GM12891 (cell line): Measurements from ENCODE around the gene MICAL1.

ENCODE experiments used
- DNase-seq: peaks from one replicate; pipeline ENCODE4 v3.0.0; 2011; ENCODE audit warnings: low spot score; ENCODE audit not compliant: insufficient read length
- FAIRE-seq: peaks from 2 replicates; lab custom pipeline; 2011; peaks lifted over from hg19 to GRCh38; lab: Jason Lieb, UNC
- PAX5 ChIP-seq: IDR thresholded peaks from 2 replicates; pipeline ENCODE4 v1.6.1; 2011; ENCODE audit warnings: low read length, moderate library complexity, mild to moderate bottlenecking; ENCODE audit not compliant: insufficient read depth, severe bottlenecking
- POLR2A ChIP-seq: IDR thresholded peaks from 2 replicates; pipeline ENCODE4 v1.6.1; 2011; ENCODE audit warnings: low read depth, low read length, control low read depth
- POLR2AphosphoS5 ChIP-seq: IDR thresholded peaks from 2 replicates; pipeline ENCODE4 v1.6.1; 2011; ENCODE audit warnings: low read depth, low read length, control low read depth
- POU2F2 ChIP-seq: IDR thresholded peaks from 2 replicates; pipeline ENCODE4 v1.6.1; 2011; ENCODE audit warnings: low read depth, mild to moderate bottlenecking, control low read depth, low read length, moderate library complexity
- SPI1 ChIP-seq: IDR thresholded peaks from 2 replicates; pipeline ENCODE4 v1.6.1; 2011; ENCODE audit warnings: low read depth, low read length, control low read depth
- TAF1 ChIP-seq: IDR thresholded peaks from 2 replicates; pipeline ENCODE4 v1.6.1; 2011; ENCODE audit warnings: low read depth, low read length, control low read depth

Gene MICAL1

GRCh38 chr6:109436041-109436440 lies 19.5 kb downstream of the MICAL1 start:
- DNase-seq, result no peak
- TF ChIP-seq POLR2AphosphoS5, result no peak
- TF ChIP-seq TAF1, result no peak
- TF ChIP-seq POU2F2, result no peak
- TF ChIP-seq SPI1, result no peak
- no peak for TF ChIP-seq PAX5
- no peak for TF ChIP-seq POLR2A

GRCh38 chr6:109434456-109434855 lies 21.1 kb downstream of the MICAL1 start:
- TF ChIP-seq TAF1 (no peak), POU2F2 (no peak), POLR2A (no peak), SPI1 (no peak), PAX5 (no peak), POLR2AphosphoS5 (no peak)
- DNase-seq, result no peak
- FAIRE-seq, result no peak

More at GRCh38 chr6:109436041-109436440, 19.5 kb downstream of the MICAL1 start:
- FAIRE-seq, result no peak

GRCh38 chr6:109429496-109429895 lies 26.1 kb downstream of the MICAL1 start:
- no peak for TF ChIP-seq POLR2AphosphoS5
- no peak for TF ChIP-seq TAF1
- no peak for TF ChIP-seq SPI1
- no peak for TF ChIP-seq POU2F2
- TF ChIP-seq POLR2A, result no peak
- no peak for TF ChIP-seq PAX5
- no peak for FAIRE-seq
- no peak for DNase-seq

- TF ChIP-seq POU2F2 (no peak), POLR2A (no peak), TAF1 (no peak), PAX5 (no peak), SPI1 (no peak), POLR2AphosphoS5 (no peak)
- FAIRE-seq (no peak), DNase-seq (no peak)
Observed at GRCh38 chr6:109428889-109429477, 26.6 kb downstream of the MICAL1 start.

GRCh38 chr6:109424946-109425345 lies 30.6 kb downstream of the MICAL1 start:
- no peak for TF ChIP-seq PAX5
- TF ChIP-seq POLR2AphosphoS5, result no peak
- no peak for TF ChIP-seq SPI1
- TF ChIP-seq POLR2A, result no peak
- TF ChIP-seq POU2F2, result no peak
- no peak for TF ChIP-seq TAF1
- FAIRE-seq (no peak), DNase-seq (no peak)

GRCh38 chr6:109421184-109421583 lies 34.4 kb downstream of the MICAL1 start:
- no peak for FAIRE-seq
- TF ChIP-seq POLR2AphosphoS5 (no peak), TAF1 (no peak), SPI1 (no peak), PAX5 (no peak), POU2F2 (no peak), POLR2A (no peak)

GRCh38 chr6:109420751-109421150 lies 34.8 kb downstream of the MICAL1 start:
- no peak for FAIRE-seq
- no peak for DNase-seq
- TF ChIP-seq TAF1, result no peak
- no peak for TF ChIP-seq POLR2AphosphoS5
- no peak for TF ChIP-seq PAX5
- TF ChIP-seq POU2F2, result no peak
- TF ChIP-seq SPI1, result no peak
- TF ChIP-seq POLR2A, result no peak

More at GRCh38 chr6:109421184-109421583, 34.4 kb downstream of the MICAL1 start:
- DNase-seq, result no peak

- FAIRE-seq (no peak), DNase-seq (no peak)
- no peak for TF ChIP-seq TAF1
Observed at GRCh38 chr6:109417646-109418045, 37.9 kb downstream of the MICAL1 start.

GRCh38 chr6:109411034-109411433 lies 44.5 kb downstream of the MICAL1 start:
- DNase-seq (no peak), FAIRE-seq (no peak)
- TF ChIP-seq POLR2AphosphoS5 (no peak), POU2F2 (no peak), POLR2A (no peak), SPI1 (no peak), TAF1 (no peak), PAX5 (no peak)

GRCh38 chr6:109406196-109406595 lies 49.4 kb downstream of the MICAL1 start:
- FAIRE-seq (no peak), DNase-seq (no peak)
- TF ChIP-seq POLR2AphosphoS5, result no peak
